Smooth muscle cell (in vitro differentiated cells): Measurements from ENCODE around the gene MTHFD2. TPM values are rescaled to one million over a fixed set of nuclear protein-coding genes. Genes with fewer than 3 reads are reported as not detected.

Source experiments
- DNase-seq: peaks from one replicate; lab custom pipeline; 2025; ENCODE audit not compliant: unreplicated experiment; lab: John Stamatoyannopoulos, UW
- H2AFZ ChIP-seq: fragments of 200-600 bp; sonication (generic); 2 replicates; pipeline ENCODE4 v1.6.0; 2016; ENCODE audit warnings: antibody characterized with exemption, low read depth, mild to moderate bottlenecking
- H3F3A ChIP-seq: fragments of 200-600 bp; sonication (generic); 2 replicates; pipeline ENCODE4 v1.6.0; 2017; ENCODE audit warnings: antibody characterized with exemption, low read depth
- H3K27ac ChIP-seq: fragments of 200-600 bp; sonication (generic); 2 replicates; pipeline ENCODE4 v1.5.1; 2016; ENCODE audit warnings: low read depth, mild to moderate bottlenecking
- H3K27me3 ChIP-seq: fragments of 200-600 bp; sonication (generic); 2 replicates; pipeline ENCODE4 v1.6.1; 2016; ENCODE audit warnings: low read depth, mild to moderate bottlenecking
- H3K36me3 ChIP-seq: fragments of 200-600 bp; sonication (generic); 2 replicates; pipeline ENCODE4 v1.5.1; 2016; ENCODE audit warnings: low read depth
- H3K4me1 ChIP-seq: fragments of 200-600 bp; sonication (generic); 2 replicates; pipeline ENCODE4 v1.5.1; 2016; ENCODE audit warnings: low read depth
- H3K4me2 ChIP-seq: fragments of 200-600 bp; sonication (generic); 2 replicates; pipeline ENCODE4 v1.6.0; 2016; ENCODE audit warnings: mild to moderate bottlenecking
- H3K4me3 ChIP-seq: fragments of 200-600 bp; sonication (generic); 2 replicates; pipeline ENCODE4 v1.5.1; 2016; ENCODE audit warnings: mild to moderate bottlenecking
- H3K79me2 ChIP-seq: fragments of 200-600 bp; sonication (generic); 2 replicates; pipeline ENCODE4 v1.6.0; 2016; ENCODE audit warnings: low read depth, mild to moderate bottlenecking
- H3K9ac ChIP-seq: fragments of 200-600 bp; sonication (generic); 2 replicates; pipeline ENCODE4 v1.6.0; 2016; ENCODE audit warnings: low read depth
- H3K9me3 ChIP-seq: fragments of 200-600 bp; sonication (generic); replicated peaks from 2 replicates; pipeline ENCODE4 v1.5.1; 2016; ENCODE audit warnings: low read depth
- H4K20me1 ChIP-seq: fragments of 200-600 bp; sonication (generic); 2 replicates; pipeline ENCODE4 v1.6.0; 2016; ENCODE audit warnings: low read depth
- CTCF ChIP-seq: fragments of 200-600 bp; sonication (generic); IDR thresholded peaks from 2 replicates; pipeline ENCODE4 v1.5.1; 2017; ENCODE audit warnings: borderline replicate concordance, mild to moderate bottlenecking, antibody characterized with exemption; ENCODE audit not compliant: insufficient read depth, poor library complexity, severe bottlenecking
- WGBS: methylation state at CpG from one replicate; pipeline ENCODE4 v1.1.7; 2016; ENCODE audit warnings: low lambda C conversion rate; 5-methylcytosine and 5-hydroxymethylcytosine counted together
- polyA plus RNA-seq: library from polyadenylated mRNA; unstranded; fragments of >200 nt; fragmentation: Nextera tagmentation; extraction: Ambion mirVana; gene quantifications from 2 replicates; pipeline ENCODE4 v1.2.1, GENCODE V29; 2016
- total RNA-seq: library from RNA; depleted of rRNA; stranded (reverse); fragments of >200 nt; gene quantifications from 2 replicates; pipeline ENCODE4 v1.2.3, GENCODE V29; 2014

The MTHFD2 gene
- total and polyA plus RNA-seq, 2 experiments from 2014 or later, result 63.6 to 136 TPM

- H3K79me2 ChIP-seq, result no peaks in the 10 kb centered on the region
- no peaks in the 10 kb centered on the region for H3F3A ChIP-seq
- no peaks in the 10 kb centered on the region for H3K9me3 ChIP-seq
- no peak overlapping the region for H2AFZ ChIP-seq
- H3K4me3 ChIP-seq, result no peak overlapping the region
- TF ChIP-seq CTCF, result no peak
- H3K4me2 ChIP-seq, result no peak overlapping the region
- no peaks in the 10 kb centered on the region for H3K4me1 ChIP-seq
- H3K36me3 ChIP-seq, result no peaks in the 10 kb centered on the region
- H3K27ac ChIP-seq, result no peak overlapping the region
- H3K27me3 ChIP-seq, result no peaks in the 10 kb centered on the region
- 78% methylated on average over 7 of the region's 7 CpGs for WGBS
- DNase-seq, result no peak
- no peak overlapping the region for H3K9ac ChIP-seq
- H4K20me1 ChIP-seq, result no peaks in the 10 kb centered on the region
Observed at GRCh38 chr2:74253306-74253970, 55.0 kb downstream of the MTHFD2 start.

- Histone ChIP-seq H3F3A (no peaks in the 10 kb centered on the region), H2AFZ (no peak overlapping the region), H3K4me3 (no peak overlapping the region), H3K4me1 (no peaks in the 10 kb centered on the region), H3K79me2 (no peaks in the 10 kb centered on the region), H3K9ac (no peak overlapping the region), H3K27me3 (no peaks in the 10 kb centered on the region), H3K9me3 (no peaks in the 10 kb centered on the region), H4K20me1 (no peaks in the 10 kb centered on the region), H3K27ac (no peak overlapping the region), H3K36me3 (no peaks in the 10 kb centered on the region), H3K4me2 (no peak overlapping the region)
- TF ChIP-seq CTCF, result no peak
- WGBS, result 75% methylated on average over 4 of the region's 4 CpGs
- no peak for DNase-seq
Observed at GRCh38 chr2:74253971-74254310, 55.5 kb downstream of the MTHFD2 start.

- Histone ChIP-seq H3K4me2 (no peak overlapping the region), H3K9me3 (no peaks in the 10 kb centered on the region), H3K4me1 (no peaks in the 10 kb centered on the region), H3K9ac (no peak overlapping the region), H3F3A (no peaks in the 10 kb centered on the region), H3K79me2 (no peaks in the 10 kb centered on the region), H3K27ac (no peak overlapping the region), H3K27me3 (no peaks in the 10 kb centered on the region), H3K36me3 (no peaks in the 10 kb centered on the region), H3K4me3 (no peak overlapping the region), H4K20me1 (no peaks in the 10 kb centered on the region), H2AFZ (no peak overlapping the region)
- no peak for TF ChIP-seq CTCF
- WGBS, result 91% methylated on average over 17 of the region's 18 CpGs
- no peak for DNase-seq
Observed at GRCh38 chr2:74255660-74256213, 57.3 kb downstream of the MTHFD2 start.

GRCh38 chr2:74259191-74259590, 60.8 kb downstream of the MTHFD2 start:
- DNase-seq, result no peak

More at GRCh38 chr2:74259191-74259590, 60.8 kb downstream of the MTHFD2 start:
- Histone ChIP-seq H3K36me3 (no peaks in the 10 kb centered on the region), H3K9ac (no peak overlapping the region), H3F3A (no peaks in the 10 kb centered on the region), H4K20me1 (no peaks in the 10 kb centered on the region), H3K9me3 (no peaks in the 10 kb centered on the region), H3K27me3 (no peaks in the 10 kb centered on the region), H3K4me3 (no peak overlapping the region), H3K79me2 (no peaks in the 10 kb centered on the region), H3K4me1 (no peaks in the 10 kb centered on the region), H2AFZ (no peak overlapping the region), H3K27ac (no peak overlapping the region), H3K4me2 (no peak overlapping the region)
- no peak for TF ChIP-seq CTCF
- WGBS, result 98% methylated on average over 3 of the region's 3 CpGs
